Common myeloid progenitor, CD34-positive (primary cell): Measurements from ENCODE around the gene ANKH.

Experiments used
- CTCF ChIA-PET: fragments of 350-600 bp; sonication (Branson Sonifier 250); formaldehyde crosslinking; loops from one replicate; lab custom pipeline; 2021; ENCODE audit warnings: antibody characterized with exemption; lab: Charles Lee
- POLR2A ChIA-PET: fragments of 350-600 bp; sonication (Branson Sonifier 250); formaldehyde crosslinking; loops from one replicate; lab custom pipeline; 2021; ENCODE audit warnings: antibody characterized with exemption; lab: Charles Lee
- DNase-seq, 3 donors: peaks; one replicate each; pipeline versions ENCODE4 v3.0.0 to v3.0.0-alpha.2; 2013
- H3K27ac ChIP-seq, 2 experiments: 1 replicate in 1 of 2; 2 replicates in 1 of 2; pipeline ENCODE4 v1.7.0; 2013; ENCODE audit warnings: inconsistent platforms in 2 of 2, low read length in 2 of 2, mild to moderate bottlenecking in 2 of 2, low read depth in 1 of 2, moderate library complexity in 1 of 2; ENCODE audit not compliant: severe bottlenecking in 2 of 2, insufficient read depth in 1 of 2, poor library complexity in 1 of 2
- H3K27me3 ChIP-seq, 5 experiments: replicated peaks in 2 of 5; 1 replicate in 3 of 5; 2 replicates in 2 of 5; pipeline versions ENCODE4 v1.6.1 to v1.7.0; 2013; ENCODE audit warnings: low read length in 4 of 5, mild to moderate bottlenecking in 2 of 5, moderate library complexity in 2 of 5, inconsistent platforms in 1 of 5; ENCODE audit not compliant: insufficient read depth in 5 of 5, control insufficient read depth in 4 of 5
- H3K36me3 ChIP-seq, 4 experiments: 1 replicate in 2 of 4; 2 replicates in 2 of 4; pipeline versions ENCODE4 v1.6.1 to v1.7.0; 2013; ENCODE audit warnings: low read length in 3 of 4, control low read depth in 1 of 4, mild to moderate bottlenecking in 1 of 4; ENCODE audit not compliant: control insufficient read depth in 4 of 4, insufficient read depth in 4 of 4
- H3K4me1 ChIP-seq, 4 experiments: 1 replicate in 3 of 4; 2 replicates in 1 of 4; pipeline versions ENCODE4 v1.6.1 to v1.7.1; 2013; ENCODE audit warnings: low read length in 3 of 4, mild to moderate bottlenecking in 3 of 4, control low read depth in 1 of 4, inconsistent platforms in 1 of 4, moderate library complexity in 1 of 4; ENCODE audit not compliant: control insufficient read depth in 4 of 4, insufficient read depth in 4 of 4; ENCODE audit errors: control extremely low read depth in 1 of 4
- H3K4me3 ChIP-seq, 7 experiments: 1 replicate in 4 of 7; 2 replicates in 3 of 7; pipeline versions ENCODE4 v1.5.1 to v1.7.0; 2013; ENCODE audit warnings: mild to moderate bottlenecking in 7 of 7, low read length in 6 of 7, moderate library complexity in 6 of 7, inconsistent platforms in 2 of 7, low read depth in 2 of 7, control low read depth in 1 of 7; ENCODE audit not compliant: insufficient read depth in 4 of 7, control insufficient read depth in 1 of 7; ENCODE audit errors: extremely low read depth in 1 of 7
- H3K9me3 ChIP-seq, 5 experiments: 1 replicate in 4 of 5; 2 replicates in 1 of 5; pipeline versions ENCODE4 v1.6.1 to v1.7.1; 2013; ENCODE audit warnings: low read length in 4 of 5, mild to moderate bottlenecking in 2 of 5, inconsistent platforms in 1 of 5, low read depth in 1 of 5, moderate library complexity in 1 of 5; ENCODE audit not compliant: control insufficient read depth in 4 of 5, insufficient read depth in 2 of 5; ENCODE audit errors: control extremely low read depth in 1 of 5
- WGBS: methylation state at CpG from one replicate; pipeline ENCODE4 v1.1.5; 2013; ENCODE audit not compliant: insufficient coverage; 5-methylcytosine and 5-hydroxymethylcytosine counted together

The ANKH gene

DNA sequence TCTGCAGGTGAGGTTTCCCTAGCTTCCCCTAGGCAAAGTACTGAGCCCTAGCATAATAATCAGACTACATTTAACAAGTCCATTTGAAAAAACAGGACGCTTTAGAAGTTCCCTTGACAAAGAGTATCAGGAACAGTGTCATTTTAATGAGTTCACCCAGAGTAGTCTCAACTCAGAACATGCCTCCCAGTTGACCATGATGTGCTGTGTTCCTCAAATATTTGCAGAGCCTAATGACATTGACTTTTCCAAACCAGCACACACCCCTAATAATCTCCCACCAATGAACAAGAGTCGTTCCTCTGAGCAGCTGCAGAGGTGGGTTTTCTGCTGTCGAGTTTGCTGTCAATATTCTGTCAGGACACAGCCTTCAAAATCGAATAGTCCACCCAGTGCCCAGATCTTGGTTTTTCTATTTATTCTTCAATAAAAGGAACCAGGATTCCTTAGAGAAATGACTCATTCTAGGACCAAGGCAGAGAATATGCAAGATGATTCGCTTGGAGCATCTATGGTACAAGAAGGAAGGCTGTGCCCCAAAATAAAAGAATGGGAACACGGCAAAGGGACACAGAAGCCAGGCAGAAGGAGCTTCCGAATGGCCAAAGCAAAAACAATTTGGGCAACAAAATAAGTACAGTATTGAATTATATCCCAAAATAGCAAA, 149.5 kb downstream of the ANKH start:
- Histone ChIP-seq H3K36me3 (peaks cover 0 to 3% (median under 1%) of the 10 kb centered on the region in 4 experiments), H3K4me1 (peaks cover 0 to 12% (median 8%) of the 10 kb centered on the region in 4 experiments), H3K27ac (no peak overlapping the region), H3K4me3 (no peak overlapping the region), H3K27me3 (no peaks in the 10 kb centered on the region), H3K9me3 (no peaks in the 10 kb centered on the region)
- ChIA-PET CTCF (interaction anchor here (1.6 kb wide), 1 partner anchor 37 kb away, joined by 4 read pairs; no protein-coding TSS in a partner anchor), POLR2A (interaction anchor here (1.2 kb wide), 1 partner anchor 140 kb away, joined by 3 read pairs; no protein-coding TSS in a partner anchor)
- DNase-seq = no peak
- 93% methylated on average over 6 of the region's 7 CpGs for WGBS

DNA sequence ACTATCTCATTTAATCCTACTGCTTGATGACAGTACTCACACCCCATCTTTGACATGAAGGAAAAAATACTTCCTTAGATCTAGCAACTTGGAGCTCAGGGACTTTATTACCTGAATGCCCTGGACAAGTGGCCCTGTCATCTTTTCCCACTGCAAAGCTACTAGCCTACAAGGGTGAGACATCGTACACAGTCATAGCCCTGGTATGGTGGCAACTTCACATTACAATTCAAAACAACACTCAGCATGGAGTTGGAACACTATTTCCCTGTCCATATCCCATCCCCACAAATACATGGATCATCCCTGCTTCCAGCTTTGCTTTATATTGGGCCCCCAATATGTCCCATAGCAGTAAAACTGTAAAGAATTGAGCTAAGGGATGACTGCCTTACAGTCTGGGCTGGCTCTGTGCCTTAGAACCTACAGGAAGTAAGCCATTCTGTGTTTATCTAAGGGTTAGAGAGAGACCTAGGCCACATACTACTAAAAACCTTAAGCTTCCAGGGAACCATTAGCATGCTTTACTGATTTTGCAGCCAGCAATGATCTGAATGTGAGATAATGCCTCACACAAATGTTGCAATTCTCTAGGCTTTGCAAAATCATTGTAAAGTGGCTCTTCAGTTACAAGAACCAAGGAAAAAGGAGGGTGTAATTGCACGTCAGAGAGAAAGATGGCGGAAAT, 151.2 kb downstream of the ANKH start:
- 91% methylated on average over 3 of the region's 3 CpGs for WGBS
- H3K27ac ChIP-seq = no peak overlapping the region
- no peaks in the 10 kb centered on the region for H3K27me3 ChIP-seq
- no peaks in the 10 kb centered on the region for H3K9me3 ChIP-seq
- H3K36me3 ChIP-seq = peaks cover 2 to 8% (median 3%) of the 10 kb centered on the region in 4 experiments
- peaks cover 0 to 12% (median 8%) of the 10 kb centered on the region in 4 experiments for H3K4me1 ChIP-seq
- no peak for DNase-seq
- POLR2A ChIA-PET = no interaction called here
- CTCF ChIA-PET = interaction anchor here (1.2 kb wide), 1 partner anchor 284 kb away, joined by 4 read pairs; no protein-coding TSS in a partner anchor
- H3K4me3 ChIP-seq = no peak overlapping the region

DNA sequence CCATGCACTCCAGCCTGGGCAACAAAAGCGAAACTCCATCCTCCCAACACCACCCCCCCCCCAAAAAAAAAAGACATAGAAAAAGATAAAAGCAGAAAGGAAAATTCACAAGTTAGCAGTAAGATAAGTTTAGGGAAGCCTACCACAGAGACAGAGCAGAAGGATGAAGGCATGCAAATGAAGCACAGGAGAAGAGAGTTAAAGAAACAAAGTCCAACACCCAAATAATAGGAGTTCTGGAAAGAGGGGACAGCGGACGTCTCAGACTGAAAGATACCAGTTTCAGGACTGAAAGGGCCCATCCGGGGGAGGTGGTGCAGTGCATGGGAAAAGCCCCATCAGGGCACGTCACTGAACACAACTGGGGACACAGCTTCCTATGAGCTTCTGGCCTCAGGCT, 152.8 kb downstream of the ANKH start:
- no peak overlapping the region for H3K27ac ChIP-seq
- POLR2A ChIA-PET = no interaction called here
- CTCF ChIA-PET = interaction anchor here (1.0 kb wide), 1 partner anchor 285 kb away, joined by 3 read pairs; no protein-coding TSS in a partner anchor
- H3K36me3 ChIP-seq = peaks cover 2 to 20% (median 9%) of the 10 kb centered on the region in 4 experiments
- no peak overlapping the region for H3K4me3 ChIP-seq
- no peak for DNase-seq
- H3K9me3 ChIP-seq = no peaks in the 10 kb centered on the region
- no peaks in the 10 kb centered on the region for H3K4me1 ChIP-seq
- no peaks in the 10 kb centered on the region for H3K27me3 ChIP-seq
- 88% methylated on average over 4 of the region's 5 CpGs for WGBS

DNA sequence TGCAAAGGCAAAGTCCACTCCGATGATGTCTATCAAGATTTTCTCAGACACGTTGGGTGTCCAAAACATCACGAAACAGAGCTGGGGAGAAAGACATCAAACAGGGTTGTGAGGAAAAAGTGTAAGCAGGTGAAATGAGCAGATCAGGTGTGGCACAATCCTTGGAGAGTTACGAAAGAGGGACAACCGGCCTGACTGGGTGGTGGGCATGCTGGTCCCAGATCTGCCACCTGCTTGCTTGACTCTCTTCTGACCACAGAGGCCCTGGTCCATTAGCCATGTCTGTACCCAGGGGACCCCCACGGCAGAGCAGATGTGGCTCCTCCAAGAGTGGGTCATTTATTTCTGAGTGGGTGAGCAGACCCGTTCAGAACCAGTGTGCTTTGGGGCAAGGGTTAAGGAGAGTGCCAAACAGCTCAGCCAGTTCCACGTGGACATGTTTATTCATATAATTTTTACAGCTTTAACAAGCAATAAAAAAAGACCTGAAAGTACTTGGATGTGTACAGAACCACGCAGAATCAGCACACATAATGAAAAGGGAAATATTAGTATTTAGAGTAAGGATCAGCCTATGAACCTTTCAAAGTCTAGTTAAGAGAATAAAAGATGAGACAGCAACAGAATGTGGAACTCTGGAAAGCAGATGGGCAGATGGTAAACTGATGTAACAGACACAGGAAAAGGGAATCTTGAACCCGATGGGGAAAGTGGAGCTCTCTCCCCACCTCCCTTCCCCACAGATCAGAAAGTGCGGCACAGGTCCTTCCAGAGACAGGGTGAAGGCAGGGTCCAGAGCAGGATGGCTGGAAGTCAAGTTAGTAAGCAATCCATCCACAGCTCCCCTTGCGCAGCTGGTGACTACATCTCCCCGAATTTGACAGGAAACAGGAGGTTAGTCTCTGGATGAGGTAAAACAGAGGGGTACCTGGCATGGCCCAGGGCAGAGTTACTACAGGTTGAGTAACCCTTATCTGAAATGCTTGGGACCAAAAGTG, 154.5 kb downstream of the ANKH start:
- Histone ChIP-seq H3K27me3 (no peaks in the 10 kb centered on the region), H3K4me1 (no peaks in the 10 kb centered on the region), H3K27ac (no peak overlapping the region), H3K4me3 (no peak overlapping the region), H3K9me3 (no peaks in the 10 kb centered on the region), H3K36me3 (peaks cover 8 to 35% (median 19%) of the 10 kb centered on the region in 4 experiments)
- DNase-seq = no peak
- POLR2A ChIA-PET = no interaction called here
- CTCF ChIA-PET = no interaction called here
- WGBS = 98% methylated on average over 8 of the region's 13 CpGs

DNA sequence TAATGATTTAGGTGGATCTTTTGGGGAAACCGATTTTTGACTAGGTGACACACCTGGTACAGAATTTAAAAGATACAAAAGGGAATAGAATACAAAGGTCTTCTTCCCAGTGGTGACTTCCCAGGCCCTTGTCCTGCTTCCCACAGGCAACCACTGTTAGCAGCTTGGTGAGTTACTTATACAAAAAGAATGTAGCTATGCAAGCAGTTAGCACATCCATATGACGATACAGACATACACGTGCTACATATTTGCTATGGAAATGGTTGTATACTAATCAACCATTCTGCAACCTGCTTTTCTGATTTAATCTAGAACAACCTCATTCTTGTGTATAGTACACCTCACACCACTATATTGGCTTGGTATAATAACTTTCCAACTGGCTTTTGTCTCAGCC, 156.1 kb downstream of the ANKH start:
- ChIA-PET CTCF (interaction anchor here (0.9 kb wide), 1 partner anchor 12 kb away, joined by 4 read pairs; no protein-coding TSS in a partner anchor), POLR2A (no interaction called here)
- H3K4me3 ChIP-seq = no peak overlapping the region
- H3K27ac ChIP-seq = no peak overlapping the region
- H3K4me1 ChIP-seq = no peaks in the 10 kb centered on the region
- WGBS = no CpG with 5 or more reads among the region's 3 CpGs
- no peaks in the 10 kb centered on the region for H3K9me3 ChIP-seq
- DNase-seq = no peak
- no peaks in the 10 kb centered on the region for H3K27me3 ChIP-seq
- H3K36me3 ChIP-seq = peaks cover 8 to 50% (median 33%) of the 10 kb centered on the region in 4 experiments

DNA sequence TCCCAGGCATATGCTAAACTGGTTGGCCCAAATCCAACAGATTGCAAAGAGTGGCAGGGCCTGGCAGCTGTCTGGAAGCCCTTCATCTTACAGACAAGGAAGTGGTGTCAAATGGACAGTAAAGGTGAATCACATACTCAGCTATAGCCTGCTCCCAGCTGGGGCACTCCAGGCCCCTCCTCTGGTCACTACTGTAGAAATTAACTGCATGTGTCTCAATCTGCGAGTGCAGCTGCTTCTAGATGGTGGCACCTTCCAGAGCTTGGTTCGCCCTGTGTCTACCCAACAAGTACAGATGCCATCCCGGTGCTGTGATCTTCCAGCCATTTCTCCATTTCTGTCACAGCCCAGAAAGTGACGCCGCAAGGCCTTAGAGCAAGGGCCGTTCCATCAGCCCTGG, 156.9 kb downstream of the ANKH start:
- CTCF ChIA-PET = interaction anchor here (0.9 to 1.4 kb wide), 2 partner anchors 13 to 289 kb away, joined by 3 to 4 read pairs; no protein-coding TSS in a partner anchor
- no peak for DNase-seq
- Histone ChIP-seq H3K36me3 (peaks cover 13 to 57% (median 39%) of the 10 kb centered on the region in 4 experiments), H3K4me3 (no peak overlapping the region), H3K9me3 (no peaks in the 10 kb centered on the region), H3K4me1 (no peaks in the 10 kb centered on the region), H3K27ac (no peak overlapping the region), H3K27me3 (no peaks in the 10 kb centered on the region)
- 93% methylated on average over 6 of the region's 6 CpGs for WGBS
- POLR2A ChIA-PET = no interaction called here
